Neural progenitor cell (in vitro differentiated cells): ENCODE results near the gene CSF1R. TPM values are rescaled to one million over a fixed set of nuclear protein-coding genes. Genes with fewer than 3 reads are reported as not detected.

Experiments
- DNase-seq: peaks from one replicate; pipeline ENCODE4 v3.0.0-alpha.2; 2016; ENCODE audit warnings: low spot score
- H2AFZ ChIP-seq: fragments of 200-600 bp; sonication (generic); replicated peaks from 2 replicates; pipeline ENCODE4 v1.6.1; 2016; ENCODE audit warnings: antibody characterized with exemption
- H3F3A ChIP-seq: fragments of 200-600 bp; sonication (generic); 2 replicates; pipeline ENCODE4 v1.6.1; 2016; ENCODE audit warnings: antibody characterized with exemption, low read depth
- H3K27ac ChIP-seq: fragments of 200-600 bp; sonication (generic); 2 replicates; pipeline ENCODE4 v1.5.1; 2016; ENCODE audit warnings: mild to moderate bottlenecking
- H3K27me3 ChIP-seq: fragments of 200-600 bp; sonication (generic); 2 replicates; pipeline ENCODE4 v1.6.1; 2016; ENCODE audit warnings: mild to moderate bottlenecking, moderate library complexity
- H3K36me3 ChIP-seq: fragments of 200-600 bp; sonication (generic); 2 replicates; pipeline ENCODE4 v1.5.1; 2016
- H3K4me1 ChIP-seq: fragments of 200-600 bp; sonication (generic); 2 replicates; pipeline ENCODE4 v1.6.1; 2016; ENCODE audit warnings: mixed run types
- H3K4me2 ChIP-seq: fragments of 200-600 bp; sonication (generic); 2 replicates; pipeline ENCODE4 v1.6.1; 2016
- H3K4me3 ChIP-seq: fragments of 200-600 bp; sonication (generic); 2 replicates; pipeline ENCODE4 v1.5.1; 2016
- H3K79me2 ChIP-seq: fragments of 200-600 bp; sonication (generic); 2 replicates; pipeline ENCODE4 v1.6.1; 2016; ENCODE audit warnings: low read depth
- H3K9ac ChIP-seq: fragments of 200-600 bp; sonication (generic); 2 replicates; pipeline ENCODE4 v1.6.1; 2016
- H3K9me3 ChIP-seq: fragments of 200-600 bp; sonication (generic); 2 replicates; pipeline ENCODE4 v1.5.1; 2016; ENCODE audit warnings: low read depth
- H4K20me1 ChIP-seq: fragments of 200-600 bp; sonication (generic); 2 replicates; pipeline ENCODE4 v1.6.1; 2016; ENCODE audit warnings: low read depth
- H3K27ac Mint-ChIP-seq: 3 replicates; pipeline ENCODE4 v1.8.0; 2021; ENCODE audit warnings: mixed read lengths
- H3K27me3 Mint-ChIP-seq: 2 replicates; pipeline ENCODE4 v1.8.0; 2022; ENCODE audit warnings: low read depth, mild to moderate bottlenecking, inconsistent platforms, moderate library complexity, mixed read lengths; ENCODE audit not compliant: insufficient read depth
- H3K36me3 Mint-ChIP-seq: 3 replicates; pipeline ENCODE4 v1.8.0; 2021; ENCODE audit warnings: mixed read lengths
- H3K4me1 Mint-ChIP-seq: 3 replicates; pipeline ENCODE4 v1.8.0; 2021; ENCODE audit warnings: mixed read lengths
- H3K4me3 Mint-ChIP-seq: 3 replicates; pipeline ENCODE4 v1.8.0; 2021; ENCODE audit warnings: mild to moderate bottlenecking, moderate library complexity, mixed read lengths
- H3K9me3 Mint-ChIP-seq: 3 replicates; pipeline ENCODE4 v1.8.0; 2020; ENCODE audit warnings: mixed read lengths
- EZH2 ChIP-seq: fragments of 200-600 bp; sonication (generic); IDR thresholded peaks from 2 replicates; pipeline ENCODE4 v1.6.1; 2017; ENCODE audit warnings: antibody characterized with exemption, mild to moderate bottlenecking, moderate library complexity
- EZH2phosphoT487 ChIP-seq: fragments of 200-600 bp; sonication (generic); IDR thresholded peaks from 2 replicates; pipeline ENCODE4 v1.6.1; 2017; ENCODE audit warnings: antibody characterized with exemption
- total RNA-seq: library from RNA; depleted of rRNA; stranded (reverse); fragments of >200 nt; gene quantifications from 2 replicates; pipeline ENCODE4 v1.2.3, GENCODE V29; 2015; ENCODE audit warnings: low replicate concordance
- TF ChIP-seq, protein P1 (sequence below): fragments of 200-600 bp; sonication (generic); IDR thresholded peaks from 2 replicates; pipeline ENCODE4 v1.5.1; 2017; ENCODE audit warnings: antibody characterized with exemption, mild to moderate bottlenecking

CSF1R gene
- total RNA-seq, 1 donor from 2014 or later = not detected

DNA sequence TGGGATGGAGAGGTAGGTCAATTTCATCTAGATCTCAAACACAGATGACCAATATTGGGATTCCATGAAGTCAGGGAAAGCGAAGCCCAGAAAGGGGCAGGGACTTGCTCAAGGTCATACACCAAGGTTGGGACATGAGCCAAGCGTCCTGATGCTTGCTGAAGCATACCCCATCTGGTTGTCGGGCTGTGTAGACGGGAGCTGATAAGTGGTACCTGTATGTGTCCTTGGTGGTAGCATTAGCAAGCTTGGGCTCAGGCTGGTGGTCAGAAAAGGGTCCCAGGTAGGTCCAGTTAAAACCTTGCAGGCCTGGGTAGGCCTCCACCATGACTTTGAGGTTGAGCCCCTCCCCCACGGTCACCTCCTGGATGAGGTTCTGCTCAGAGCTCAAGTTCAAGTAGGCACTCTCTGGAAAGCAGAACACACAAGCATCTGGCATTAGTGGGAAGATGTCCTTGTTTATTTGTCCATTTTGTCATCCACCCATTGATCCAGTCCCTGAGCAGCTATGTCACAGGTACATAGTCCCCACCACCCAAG is 13.2 kb downstream of the CSF1R start:
- H3K4me1 Mint-ChIP-seq = peaks cover 7% of the 10 kb centered on the region
- Histone ChIP-seq H3K4me1 (no peaks in the 10 kb centered on the region), H3K36me3 (no peaks in the 10 kb centered on the region), H4K20me1 (no peaks in the 10 kb centered on the region), H2AFZ (no peak overlapping the region), H3K9ac (no peak overlapping the region), H3K79me2 (no peaks in the 10 kb centered on the region), H3K9me3 (no peaks in the 10 kb centered on the region), H3K4me3 (no peak overlapping the region), H3K27ac (no peak overlapping the region), H3F3A (no peaks in the 10 kb centered on the region), H3K4me2 (no peak overlapping the region), H3K27me3 (no peaks in the 10 kb centered on the region)
- H3K4me3 Mint-ChIP-seq = no peak overlapping the region
- peaks cover 3% of the 10 kb centered on the region for H3K9me3 Mint-ChIP-seq
- TF ChIP-seq, protein P1, sequence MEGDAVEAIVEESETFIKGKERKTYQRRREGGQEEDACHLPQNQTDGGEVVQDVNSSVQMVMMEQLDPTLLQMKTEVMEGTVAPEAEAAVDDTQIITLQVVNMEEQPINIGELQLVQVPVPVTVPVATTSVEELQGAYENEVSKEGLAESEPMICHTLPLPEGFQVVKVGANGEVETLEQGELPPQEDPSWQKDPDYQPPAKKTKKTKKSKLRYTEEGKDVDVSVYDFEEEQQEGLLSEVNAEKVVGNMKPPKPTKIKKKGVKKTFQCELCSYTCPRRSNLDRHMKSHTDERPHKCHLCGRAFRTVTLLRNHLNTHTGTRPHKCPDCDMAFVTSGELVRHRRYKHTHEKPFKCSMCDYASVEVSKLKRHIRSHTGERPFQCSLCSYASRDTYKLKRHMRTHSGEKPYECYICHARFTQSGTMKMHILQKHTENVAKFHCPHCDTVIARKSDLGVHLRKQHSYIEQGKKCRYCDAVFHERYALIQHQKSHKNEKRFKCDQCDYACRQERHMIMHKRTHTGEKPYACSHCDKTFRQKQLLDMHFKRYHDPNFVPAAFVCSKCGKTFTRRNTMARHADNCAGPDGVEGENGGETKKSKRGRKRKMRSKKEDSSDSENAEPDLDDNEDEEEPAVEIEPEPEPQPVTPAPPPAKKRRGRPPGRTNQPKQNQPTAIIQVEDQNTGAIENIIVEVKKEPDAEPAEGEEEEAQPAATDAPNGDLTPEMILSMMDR = no peak
- no peak for TF ChIP-seq EZH2
- TF ChIP-seq EZH2phosphoT487 = no peak
- H3K27ac Mint-ChIP-seq = no peak overlapping the region
- H3K36me3 Mint-ChIP-seq = no peaks in the 10 kb centered on the region
- peaks cover 2% of the 10 kb centered on the region for H3K27me3 Mint-ChIP-seq
- DNase-seq = no peak

DNA sequence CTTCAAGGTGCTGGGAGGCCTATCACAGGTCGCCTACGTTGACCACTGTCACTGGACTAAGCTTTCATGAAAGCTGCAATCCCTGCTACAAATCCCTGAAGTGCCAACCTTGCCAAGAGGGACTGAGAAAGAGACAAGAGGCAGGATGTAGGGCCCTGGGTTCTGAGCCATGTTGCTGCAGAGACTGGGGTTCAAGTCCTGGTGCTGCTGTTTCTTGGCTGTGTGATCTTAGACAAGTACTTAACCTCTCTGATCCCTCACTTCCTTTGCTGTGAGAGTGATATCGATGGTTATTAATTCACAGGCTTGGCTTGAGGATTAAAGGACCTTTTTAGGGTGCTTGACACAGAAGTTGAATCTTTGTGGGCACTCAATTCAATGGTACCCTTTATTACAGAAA is 15.5 kb downstream of the CSF1R start:
- Histone ChIP-seq H3K36me3 (no peaks in the 10 kb centered on the region), H3K79me2 (no peaks in the 10 kb centered on the region), H3F3A (no peaks in the 10 kb centered on the region), H3K9ac (no peak overlapping the region), H3K4me1 (no peaks in the 10 kb centered on the region), H3K9me3 (no peaks in the 10 kb centered on the region), H3K4me3 (no peak overlapping the region), H2AFZ (no peak overlapping the region), H3K27me3 (no peaks in the 10 kb centered on the region), H3K4me2 (no peak overlapping the region), H3K27ac (no peak overlapping the region), H4K20me1 (no peaks in the 10 kb centered on the region)
- Mint-ChIP-seq H3K27ac (no peak overlapping the region), H3K36me3 (no peaks in the 10 kb centered on the region), H3K27me3 (peaks cover 2% of the 10 kb centered on the region), H3K4me3 (no peak overlapping the region), H3K9me3 (peaks cover 3% of the 10 kb centered on the region), H3K4me1 (peaks cover 4% of the 10 kb centered on the region)
- no peak for TF ChIP-seq EZH2
- no peak for TF ChIP-seq EZH2phosphoT487
- TF ChIP-seq, protein P1 = no peak
- no peak for DNase-seq

DNA sequence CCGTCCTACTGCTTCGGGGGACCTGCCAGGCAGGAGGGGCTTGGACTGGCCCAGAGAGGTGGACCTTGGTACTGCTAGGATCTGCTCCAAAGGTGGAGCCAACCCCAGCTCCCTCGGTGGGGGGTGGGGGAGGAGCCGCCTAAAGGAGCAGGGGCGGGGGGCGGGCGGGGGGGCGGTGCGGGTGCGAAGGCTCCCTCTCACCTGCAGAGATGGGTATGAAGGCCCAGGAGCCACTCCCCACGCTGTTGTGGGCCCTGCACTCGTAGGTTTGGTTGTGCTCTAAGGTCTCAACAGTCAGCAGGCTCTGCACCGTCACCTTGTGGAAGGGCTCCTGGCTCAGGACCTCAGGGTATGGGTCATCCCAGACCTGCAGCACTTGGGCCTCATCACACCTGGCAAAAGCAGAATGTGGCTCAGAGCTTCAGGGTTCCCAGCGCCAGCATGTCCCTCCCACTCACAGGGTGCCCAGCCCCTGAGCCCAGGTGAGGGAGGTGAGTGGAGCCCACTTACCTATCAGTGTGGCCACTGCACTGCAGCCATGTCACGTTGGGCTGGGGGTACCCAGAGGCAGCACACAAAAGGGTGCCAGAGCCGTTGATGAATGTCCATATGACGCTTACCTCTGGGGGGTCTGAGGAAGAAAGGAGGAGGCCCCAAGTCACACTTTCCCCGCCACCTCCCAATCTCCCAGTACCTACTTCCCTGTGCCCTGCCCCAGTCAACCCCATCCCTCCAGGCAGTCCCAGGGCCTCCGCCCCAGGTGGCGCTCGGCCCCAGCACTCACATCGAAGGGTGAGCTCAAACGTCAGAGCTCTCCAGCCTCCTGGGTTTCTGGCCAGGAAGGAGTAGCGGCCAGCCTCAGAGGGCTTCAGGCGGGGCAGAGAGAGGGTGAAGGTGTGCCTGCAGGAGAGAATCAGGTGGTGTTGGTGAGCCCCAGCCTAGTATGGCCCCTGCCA is 16.4 kb downstream of the CSF1R start:
- H3K4me3 Mint-ChIP-seq = no peak overlapping the region
- no peaks in the 10 kb centered on the region for H3K36me3 Mint-ChIP-seq
- Histone ChIP-seq H3K27me3 (no peaks in the 10 kb centered on the region), H3K9me3 (no peaks in the 10 kb centered on the region), H3F3A (no peaks in the 10 kb centered on the region), H2AFZ (no peak overlapping the region), H3K9ac (no peak overlapping the region), H3K36me3 (no peaks in the 10 kb centered on the region), H3K79me2 (no peaks in the 10 kb centered on the region), H3K4me3 (no peak overlapping the region), H4K20me1 (no peaks in the 10 kb centered on the region), H3K4me2 (no peak overlapping the region), H3K4me1 (peaks cover 6% of the 10 kb centered on the region), H3K27ac (no peak overlapping the region)
- peaks cover 3% of the 10 kb centered on the region for H3K9me3 Mint-ChIP-seq
- no peak overlapping the region for H3K27ac Mint-ChIP-seq
- H3K4me1 Mint-ChIP-seq = peaks cover 8% of the 10 kb centered on the region
- H3K27me3 Mint-ChIP-seq = peaks cover 2% of the 10 kb centered on the region
- TF ChIP-seq EZH2 (no peak), EZH2phosphoT487 (no peak)
- TF ChIP-seq, protein P1 = no peak
- DNase-seq = no peak
